ENCODE results near the gene NPLOC4. TPM values are rescaled to one million over a fixed set of nuclear protein-coding genes. Genes with fewer than 3 reads are reported as not detected.

NPLOC4 gene
- polyA plus RNA-seq, 4 donors = 33.0 to 45.0 (median 34.1) TPM

GRCh38 chr17:81520021-81520901, 116.7 kb downstream of the NPLOC4 start:
- Histone ChIP-seq H3K27ac (ENCODE audit: low read depth in 1 of 3, low read length in 2 of 3) (peak overlapping the region in 2 of 3 donors; percentile 66 to 81), H3K27me3 (ENCODE audit: control insufficient read depth in 3 of 3, insufficient read depth in 3 of 3, low read length in 3 of 3) (peaks cover 0 to 5% (median 0%) of the 10 kb centered on the region in 3 donors), H3K4me1 (ENCODE audit: control insufficient read depth in 3 of 3, insufficient read depth in 2 of 3, low read depth in 1 of 3, low read length in 2 of 3) (peaks cover 0 to 47% (median 9%) of the 10 kb centered on the region in 3 donors), H3K9me3 (ENCODE audit: control insufficient read depth in 2 of 2, insufficient read depth in 1 of 2, low read depth in 1 of 2, low read length in 1 of 2) (no peaks in the 10 kb centered on the region), H3K4me3 (ENCODE audit: low read depth in 1 of 3, low read length in 3 of 3) (peak overlapping the region in 2 of 3 donors; percentile 47 to 70), H3K36me3 (ENCODE audit: control insufficient read depth in 3 of 3, insufficient read depth in 2 of 3, low read depth in 1 of 3, low read length in 3 of 3) (peaks cover 0 to 24% (median 0%) of the 10 kb centered on the region in 3 donors)
- WGBS, 3 donors = 57 to 63% (median 62%) methylated on average over 14 of the region's 14 CpGs
- DNase-seq = no peak
- FAIRE-seq = no peak

- Histone ChIP-seq H3K36me3 (ENCODE audit: control insufficient read depth in 3 of 3, insufficient read depth in 2 of 3, low read depth in 1 of 3, low read length in 3 of 3) (peaks cover 0 to 24% (median 0%) of the 10 kb centered on the region in 3 donors), H3K4me1 (ENCODE audit: control insufficient read depth in 3 of 3, insufficient read depth in 2 of 3, low read depth in 1 of 3, low read length in 2 of 3) (peaks cover 0 to 47% (median 9%) of the 10 kb centered on the region in 3 donors), H3K27me3 (ENCODE audit: control insufficient read depth in 3 of 3, insufficient read depth in 3 of 3, low read length in 3 of 3) (peaks cover 0 to 5% (median 0%) of the 10 kb centered on the region in 3 donors), H3K9me3 (ENCODE audit: control insufficient read depth in 2 of 2, insufficient read depth in 1 of 2, low read depth in 1 of 2, low read length in 1 of 2) (no peaks in the 10 kb centered on the region), H3K27ac (ENCODE audit: low read depth in 1 of 3, low read length in 2 of 3) (peak overlapping the region; percentile 66 to 94 (median 81)), H3K4me3 (ENCODE audit: low read depth in 1 of 3, low read length in 3 of 3) (peak overlapping the region; percentile 43 to 70 (median 47))
- FAIRE-seq (no peak), DNase-seq (peak; percentile 78 to 90)
- 4 to 6% (median 4%) methylated on average over 24 to 61 of the region's 61 CpGs for WGBS, 3 donors
These were observed 117.5 kb downstream of the NPLOC4 start for GRCh38 chr17:81519284-81520020.

- peak; percentile 77 to 78 for DNase-seq
- H3K27me3 ChIP-seq (ENCODE audit: control insufficient read depth in 3 of 3, insufficient read depth in 3 of 3, low read length in 3 of 3) = peaks cover 0 to 5% (median 0%) of the 10 kb centered on the region in 3 donors
- no peak for FAIRE-seq
- H3K36me3 ChIP-seq (ENCODE audit: control insufficient read depth in 3 of 3, insufficient read depth in 2 of 3, low read depth in 1 of 3, low read length in 3 of 3) = peaks cover 0 to 24% (median 0%) of the 10 kb centered on the region in 3 donors
- H3K27ac ChIP-seq (ENCODE audit: low read depth in 1 of 3, low read length in 2 of 3) = peak overlapping the region; percentile 23 to 94 (median 81)
- H3K4me3 ChIP-seq (ENCODE audit: low read depth in 1 of 3, low read length in 3 of 3) = peak overlapping the region; percentile 43 to 70 (median 47)
- H3K4me1 ChIP-seq (ENCODE audit: control insufficient read depth in 3 of 3, insufficient read depth in 2 of 3, low read depth in 1 of 3, low read length in 2 of 3) = peaks cover 0 to 45% (median 9%) of the 10 kb centered on the region in 3 donors
- WGBS, 3 donors = 1% methylated on average over 39 to 47 of the region's 47 CpGs
- H3K9me3 ChIP-seq (ENCODE audit: control insufficient read depth in 2 of 2, insufficient read depth in 1 of 2, low read depth in 1 of 2, low read length in 1 of 2) = no peaks in the 10 kb centered on the region
These were observed 118.1 kb downstream of the NPLOC4 start for GRCh38 chr17:81518785-81519283.

- peaks cover 0 to 5% (median 0%) of the 10 kb centered on the region in 3 donors for H3K27me3 ChIP-seq (ENCODE audit: control insufficient read depth in 3 of 3, insufficient read depth in 3 of 3, low read length in 3 of 3)
- peaks cover 0 to 24% (median 0%) of the 10 kb centered on the region in 3 donors for H3K36me3 ChIP-seq (ENCODE audit: control insufficient read depth in 3 of 3, insufficient read depth in 2 of 3, low read depth in 1 of 3, low read length in 3 of 3)
- DNase-seq (no peak), FAIRE-seq (no peak)
- 14 to 34% (median 27%) methylated on average over 22 to 24 of the region's 24 CpGs for WGBS, 3 donors
- peak overlapping the region; percentile 23 to 94 (median 81) for H3K27ac ChIP-seq (ENCODE audit: low read depth in 1 of 3, low read length in 2 of 3)
- H3K4me3 ChIP-seq (ENCODE audit: low read depth in 1 of 3, low read length in 3 of 3) = peak overlapping the region in 2 of 3 donors; percentile 23 to 70
- no peaks in the 10 kb centered on the region for H3K9me3 ChIP-seq (ENCODE audit: control insufficient read depth in 2 of 2, insufficient read depth in 1 of 2, low read depth in 1 of 2, low read length in 1 of 2)
- H3K4me1 ChIP-seq (ENCODE audit: control insufficient read depth in 3 of 3, insufficient read depth in 2 of 3, low read depth in 1 of 3, low read length in 2 of 3) = peaks cover 0 to 40% (median 9%) of the 10 kb centered on the region in 3 donors
These were observed 118.7 kb downstream of the NPLOC4 start for GRCh38 chr17:81518113-81518784.

GRCh38 chr17:81517339-81518112, 119.4 kb downstream of the NPLOC4 start:
- FAIRE-seq = no peak
- no peak overlapping the region for H3K4me3 ChIP-seq (ENCODE audit: low read depth in 1 of 3, low read length in 3 of 3)
- no peak for DNase-seq
- peaks cover 0 to 36% (median 9%) of the 10 kb centered on the region in 3 donors for H3K4me1 ChIP-seq (ENCODE audit: control insufficient read depth in 3 of 3, insufficient read depth in 2 of 3, low read depth in 1 of 3, low read length in 2 of 3)
- H3K9me3 ChIP-seq (ENCODE audit: control insufficient read depth in 2 of 2, insufficient read depth in 1 of 2, low read depth in 1 of 2, low read length in 1 of 2) = no peaks in the 10 kb centered on the region
- H3K36me3 ChIP-seq (ENCODE audit: control insufficient read depth in 3 of 3, insufficient read depth in 2 of 3, low read depth in 1 of 3, low read length in 3 of 3) = peaks cover 0 to 24% (median 0%) of the 10 kb centered on the region in 3 donors
- peaks cover 0 to 5% (median 0%) of the 10 kb centered on the region in 3 donors for H3K27me3 ChIP-seq (ENCODE audit: control insufficient read depth in 3 of 3, insufficient read depth in 3 of 3, low read length in 3 of 3)
- peak overlapping the region in 2 of 3 donors; percentile 35 to 81 for H3K27ac ChIP-seq (ENCODE audit: low read depth in 1 of 3, low read length in 2 of 3)
- 54 to 77% (median 77%) methylated on average over 22 to 24 of the region's 24 CpGs for WGBS, 3 donors

GRCh38 chr17:81517009-81517338, 119.9 kb downstream of the NPLOC4 start:
- Histone ChIP-seq H3K27ac (ENCODE audit: low read depth in 1 of 3, low read length in 2 of 3) (peak overlapping the region in 1 of 3 donors; percentile 28), H3K36me3 (ENCODE audit: control insufficient read depth in 3 of 3, insufficient read depth in 2 of 3, low read depth in 1 of 3, low read length in 3 of 3) (peaks cover 0 to 27% (median 0%) of the 10 kb centered on the region in 3 donors), H3K4me1 (ENCODE audit: control insufficient read depth in 3 of 3, insufficient read depth in 2 of 3, low read depth in 1 of 3, low read length in 2 of 3) (peaks cover 0 to 36% (median 9%) of the 10 kb centered on the region in 3 donors), H3K9me3 (ENCODE audit: control insufficient read depth in 2 of 2, insufficient read depth in 1 of 2, low read depth in 1 of 2, low read length in 1 of 2) (no peaks in the 10 kb centered on the region), H3K27me3 (ENCODE audit: control insufficient read depth in 3 of 3, insufficient read depth in 3 of 3, low read length in 3 of 3) (peaks cover 0 to 5% (median 0%) of the 10 kb centered on the region in 3 donors), H3K4me3 (ENCODE audit: low read depth in 1 of 3, low read length in 3 of 3) (no peak overlapping the region)
- DNase-seq (no peak), FAIRE-seq (no peak)
- 76 to 91% (median 87%) methylated on average over 8 to 9 of the region's 9 CpGs for WGBS, 3 donors

GRCh38 chr17:81516439-81516838, 120.5 kb downstream of the NPLOC4 start:
- H3K9me3 ChIP-seq (ENCODE audit: control insufficient read depth in 2 of 2, insufficient read depth in 1 of 2, low read depth in 1 of 2, low read length in 1 of 2) = no peaks in the 10 kb centered on the region
- H3K36me3 ChIP-seq (ENCODE audit: control insufficient read depth in 3 of 3, insufficient read depth in 2 of 3, low read depth in 1 of 3, low read length in 3 of 3) = peaks cover under 1 to 33% (median 5%) of the 10 kb centered on the region in 3 donors
- FAIRE-seq (no peak), DNase-seq (no peak)
- H3K4me3 ChIP-seq (ENCODE audit: low read depth in 1 of 3, low read length in 3 of 3) = peak overlapping the region in 1 of 3 donors; percentile 13
- H3K27ac ChIP-seq (ENCODE audit: low read depth in 1 of 3, low read length in 2 of 3) = peak overlapping the region in 2 of 3 donors; percentile 45 to 100
- H3K27me3 ChIP-seq (ENCODE audit: control insufficient read depth in 3 of 3, insufficient read depth in 3 of 3, low read length in 3 of 3) = peaks cover 0 to 5% (median 0%) of the 10 kb centered on the region in 3 donors
- WGBS, 3 donors = 71 to 84% (median 71%) methylated on average over 4 of the region's 4 CpGs
- H3K4me1 ChIP-seq (ENCODE audit: control insufficient read depth in 3 of 3, insufficient read depth in 2 of 3, low read depth in 1 of 3, low read length in 2 of 3) = peaks cover 0 to 36% (median 9%) of the 10 kb centered on the region in 3 donors
